NCI-H2107 (cell line): Measurements from ENCODE around the gene BAIAP2L2.
"Not testable (repeated sequence)": the region's sequence is repeated elsewhere in the genome, so short reads cannot be mapped to it uniquely, and the experiment has no call there.

Experiments used
- DNase-seq: peaks from one replicate; lab custom pipeline; 2025; lab: John Stamatoyannopoulos, UW

Gene BAIAP2L2

DNA sequence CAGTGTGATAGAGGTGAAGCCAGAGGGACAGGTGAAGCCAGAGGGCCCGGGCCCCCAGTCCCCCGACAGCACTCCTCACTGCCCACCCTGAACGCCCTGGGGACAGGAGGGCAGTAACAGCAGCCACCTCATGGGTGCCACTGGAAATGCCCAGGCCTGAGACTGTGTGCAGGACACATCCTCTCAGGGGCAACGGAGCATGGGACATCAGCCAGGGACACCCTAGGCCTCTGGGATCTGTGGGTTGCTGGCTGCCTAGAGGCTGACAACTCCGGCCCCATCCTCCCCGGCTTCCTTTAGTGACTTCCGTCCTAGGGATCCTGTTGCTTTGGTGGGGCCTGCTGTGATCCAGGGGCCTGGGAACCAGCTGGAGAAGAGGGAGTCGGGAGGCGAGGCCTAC lies 17.4 kb upstream of the BAIAP2L2 start:
- no peak for DNase-seq

DNA sequence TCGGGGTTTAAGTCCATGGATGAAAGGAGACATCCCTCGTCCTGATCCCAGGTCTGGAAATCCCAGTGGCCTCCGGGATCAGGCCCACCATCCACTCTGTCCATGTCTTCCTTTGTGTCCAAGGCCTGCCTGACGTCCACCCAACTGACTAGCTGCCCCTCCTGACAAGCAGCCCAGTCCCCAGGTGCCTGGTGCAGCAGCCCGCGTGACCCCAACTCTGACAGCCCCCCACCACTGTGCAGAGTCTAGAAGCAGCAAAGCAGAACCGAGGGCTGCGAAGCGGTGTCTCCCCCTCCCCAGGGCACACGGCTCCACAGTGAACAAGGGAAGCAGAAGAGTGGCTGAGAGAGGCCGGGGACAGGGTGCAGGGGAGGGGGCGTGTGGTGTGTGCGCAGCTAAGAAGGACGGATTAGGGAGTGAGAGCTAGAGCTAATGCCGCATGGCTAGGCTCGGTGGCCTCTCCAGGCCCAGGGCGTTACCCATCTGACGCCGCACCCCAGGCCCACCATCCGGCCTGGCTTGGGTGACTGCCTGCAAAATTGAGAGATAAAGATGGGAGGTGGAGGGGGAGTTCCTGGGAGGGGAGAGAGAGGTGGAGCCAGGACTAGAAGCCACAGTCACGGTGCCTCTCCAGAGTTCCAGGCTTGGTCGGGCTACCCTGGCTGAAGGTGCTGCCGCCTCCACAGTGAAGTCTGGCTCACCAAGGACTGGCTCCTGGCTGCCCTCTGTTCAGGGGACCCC lies 16.6 kb upstream of the BAIAP2L2 start:
- no peak for DNase-seq

DNA sequence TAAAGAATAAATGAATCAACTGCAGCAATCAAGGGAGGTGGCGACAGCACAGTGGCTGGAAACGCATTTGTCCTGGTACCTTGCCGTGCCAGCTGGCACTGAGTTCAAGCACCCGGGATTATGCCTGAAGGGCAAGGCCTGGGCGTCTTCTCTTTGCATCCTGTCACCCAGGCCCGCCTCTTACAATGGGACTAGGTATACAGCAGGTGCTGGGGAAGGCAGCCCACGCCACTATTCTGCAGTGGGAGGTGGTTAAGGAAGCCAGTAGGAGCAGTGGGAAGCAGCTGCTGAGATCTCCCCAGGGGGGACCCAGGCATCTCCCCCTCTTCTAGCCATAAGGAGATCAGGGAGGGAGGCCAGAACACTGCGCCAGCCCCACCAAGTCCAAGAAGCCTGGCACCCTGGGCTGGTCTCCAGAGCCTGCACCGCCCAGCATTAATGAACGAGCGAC lies 15.3 kb upstream of the BAIAP2L2 start:
- DNase-seq, result no peak

DNA sequence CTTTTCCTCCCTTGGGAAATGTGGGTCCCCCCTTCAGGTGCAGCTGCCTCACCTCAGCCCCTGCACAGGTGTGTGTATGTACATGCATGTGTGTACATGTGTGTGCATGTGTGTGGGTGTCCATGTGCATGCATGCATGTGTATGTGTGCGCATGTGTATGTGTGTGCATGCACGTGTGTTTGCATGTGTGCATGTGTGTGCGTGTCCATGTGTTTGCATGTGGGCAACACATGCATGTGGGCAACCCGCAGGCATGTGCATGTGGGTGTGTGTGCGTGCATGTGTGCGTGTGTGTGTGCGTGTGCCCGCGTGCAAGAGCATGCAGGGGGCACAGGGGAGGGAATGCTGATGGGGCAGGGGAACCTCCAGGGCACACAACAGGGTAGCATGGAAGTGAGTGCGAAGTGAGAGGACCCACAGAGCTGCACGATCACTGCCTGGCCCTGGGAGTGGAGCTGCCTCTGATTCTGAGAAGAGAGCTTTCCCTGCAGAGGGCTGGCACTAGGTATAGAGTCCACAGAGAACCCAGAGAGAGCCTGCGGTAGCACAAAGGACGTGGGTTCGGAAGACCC lies 14.6 kb upstream of the BAIAP2L2 start:
- no peak for DNase-seq

DNA sequence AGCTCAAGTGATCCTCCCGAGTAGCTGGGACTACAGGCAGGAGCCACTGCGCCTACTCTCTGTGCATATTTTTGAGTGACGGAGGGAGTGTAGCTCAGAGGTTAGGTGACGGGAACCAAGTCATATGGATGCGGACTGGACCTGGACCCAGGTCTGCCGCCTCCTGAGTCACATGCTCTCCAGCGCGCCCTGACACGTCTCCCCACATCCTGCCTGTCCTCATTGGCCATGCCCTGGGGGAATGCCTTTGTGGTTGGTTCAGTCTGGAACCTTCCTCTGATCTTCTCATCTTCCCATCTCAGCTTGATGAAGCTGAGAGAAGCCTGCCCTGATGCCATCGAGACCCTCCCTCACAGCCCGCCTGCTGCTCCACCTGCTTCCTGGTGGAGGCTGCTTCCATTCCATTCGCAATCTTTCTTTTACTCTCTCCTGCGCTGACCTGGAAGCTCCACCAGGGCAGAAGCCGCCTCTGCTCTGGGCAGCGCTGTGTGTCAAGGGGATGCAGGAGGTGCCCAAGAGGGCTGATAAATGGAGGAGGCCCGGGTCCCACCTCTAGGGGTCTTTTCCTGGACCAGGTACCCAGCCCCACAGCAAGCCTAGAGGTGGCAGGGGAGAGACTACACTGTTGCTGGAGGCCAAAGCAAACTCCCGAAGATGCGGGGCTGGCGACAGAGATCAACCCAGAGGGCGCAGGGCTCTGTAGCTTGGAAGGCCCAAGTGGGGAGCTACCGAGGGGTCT lies 13.9 kb upstream of the BAIAP2L2 start:
- DNase-seq, result no peak

DNA sequence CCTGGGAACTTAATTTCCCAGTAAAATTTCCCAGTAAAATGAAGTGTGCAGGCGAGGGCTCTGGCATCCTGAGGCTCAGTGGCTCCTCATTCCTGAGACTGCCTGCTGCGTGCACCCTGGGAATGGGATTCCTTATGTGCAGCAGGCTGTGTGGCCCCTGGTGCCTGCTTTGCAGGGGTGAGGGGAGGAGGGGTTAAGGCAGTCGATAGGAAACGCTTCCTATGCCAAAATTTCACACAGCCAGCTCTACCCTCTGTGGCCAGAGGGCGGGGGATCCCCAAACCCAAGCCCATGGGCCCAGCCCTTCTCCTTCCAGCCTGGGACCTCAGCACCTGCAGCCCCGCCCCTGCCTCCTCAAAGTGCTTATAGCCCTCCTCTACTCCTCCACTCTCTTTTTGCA lies 12.1 kb upstream of the BAIAP2L2 start:
- DNase-seq, result no peak

DNA sequence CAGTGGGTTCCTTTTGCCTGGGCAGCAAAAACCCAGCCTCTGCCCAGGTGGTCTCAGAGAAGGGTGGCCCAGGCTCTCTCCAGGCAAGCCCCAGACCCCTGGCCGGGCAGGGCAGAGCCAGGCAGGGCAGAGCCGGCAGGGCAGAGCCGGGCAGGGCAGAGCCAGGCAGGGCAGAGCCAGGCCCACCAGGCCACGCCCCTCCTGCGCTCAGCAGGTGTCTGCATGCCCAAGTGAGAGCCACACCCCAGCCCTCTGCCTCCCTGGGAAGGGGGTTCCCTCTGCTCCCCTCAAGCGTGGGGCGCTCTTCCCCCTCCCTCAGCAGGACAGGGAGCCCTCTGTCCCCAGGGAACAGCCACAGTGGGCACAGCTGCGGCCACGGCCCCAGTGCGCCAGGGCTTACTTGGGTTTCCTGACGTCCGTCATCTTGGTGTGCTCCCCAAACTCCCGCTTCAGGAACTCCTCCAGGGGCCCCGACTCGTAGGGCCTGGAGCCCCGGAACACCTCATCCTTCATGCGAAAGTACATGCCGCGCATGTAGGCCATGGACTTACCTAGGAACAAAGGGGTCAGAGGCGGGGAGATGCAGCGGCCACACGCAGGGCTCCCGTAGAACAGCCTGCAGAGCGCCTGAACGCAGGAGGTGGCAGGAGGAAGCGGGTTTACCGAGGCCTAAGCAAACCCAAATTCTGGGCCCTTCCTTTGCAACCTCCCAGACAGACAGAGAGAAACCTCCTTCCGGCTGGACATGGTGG lies 10.1 kb upstream of the BAIAP2L2 start:
- no peak for DNase-seq

DNA sequence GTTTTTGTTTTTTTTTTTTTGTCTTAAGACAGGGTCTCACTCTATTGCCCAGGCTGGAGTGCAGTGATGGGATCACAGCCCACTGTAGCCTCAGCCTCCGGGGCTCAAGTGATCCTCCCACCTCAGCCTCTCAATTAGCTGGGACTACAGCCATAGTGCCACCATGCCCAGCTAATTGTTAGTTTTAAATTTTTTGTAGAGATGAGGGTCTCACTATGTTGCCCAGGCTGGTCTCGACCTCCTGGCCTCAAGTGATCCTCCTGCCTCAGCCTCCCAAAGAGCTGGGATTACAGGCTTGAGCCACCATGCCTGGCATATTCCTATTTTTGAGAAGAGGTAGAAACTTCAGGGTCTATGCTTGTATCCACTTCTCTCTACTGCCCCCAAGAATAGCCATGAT lies 8.3 kb upstream of the BAIAP2L2 start:
- not testable (repeated sequence) for DNase-seq

DNA sequence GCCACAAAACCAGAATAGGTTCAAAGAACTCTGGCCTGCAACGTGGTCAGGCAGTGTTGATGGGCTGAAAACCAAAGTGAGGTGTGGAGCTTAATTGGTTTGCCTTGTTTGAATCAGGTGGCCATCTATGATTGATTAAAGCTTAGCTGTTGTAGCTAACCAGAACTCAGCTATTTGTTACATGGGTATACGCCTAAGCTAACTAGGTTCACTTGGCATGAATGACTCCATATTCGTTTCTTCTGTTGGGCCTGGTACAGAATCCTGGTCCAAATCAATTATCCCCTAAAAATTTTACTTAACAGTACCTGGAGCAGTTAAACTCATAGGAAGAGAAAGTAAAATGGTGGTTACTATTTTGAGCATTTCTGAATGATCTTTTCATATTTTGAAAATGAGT lies 7.7 kb upstream of the BAIAP2L2 start:
- no peak for DNase-seq

DNA sequence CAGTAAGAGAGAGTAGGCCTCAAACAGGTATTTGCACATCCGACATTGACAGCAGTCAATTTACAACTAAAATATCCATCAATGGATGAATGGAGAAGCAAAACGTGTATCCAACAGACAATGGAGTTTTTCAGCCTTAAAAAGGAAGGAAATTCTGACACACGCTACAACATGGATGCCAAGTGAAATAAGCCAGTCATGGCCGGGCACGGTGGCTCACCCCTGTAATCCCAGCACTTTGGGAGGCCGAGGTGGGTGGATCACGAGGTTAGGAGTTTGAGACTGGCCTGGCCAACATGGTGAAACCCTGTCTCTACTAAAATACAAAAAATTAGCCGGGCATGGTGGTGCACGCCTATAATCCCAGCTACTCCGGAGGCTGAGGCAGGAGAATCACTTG lies 7.1 kb upstream of the BAIAP2L2 start:
- DNase-seq, result not testable (repeated sequence)

DNA sequence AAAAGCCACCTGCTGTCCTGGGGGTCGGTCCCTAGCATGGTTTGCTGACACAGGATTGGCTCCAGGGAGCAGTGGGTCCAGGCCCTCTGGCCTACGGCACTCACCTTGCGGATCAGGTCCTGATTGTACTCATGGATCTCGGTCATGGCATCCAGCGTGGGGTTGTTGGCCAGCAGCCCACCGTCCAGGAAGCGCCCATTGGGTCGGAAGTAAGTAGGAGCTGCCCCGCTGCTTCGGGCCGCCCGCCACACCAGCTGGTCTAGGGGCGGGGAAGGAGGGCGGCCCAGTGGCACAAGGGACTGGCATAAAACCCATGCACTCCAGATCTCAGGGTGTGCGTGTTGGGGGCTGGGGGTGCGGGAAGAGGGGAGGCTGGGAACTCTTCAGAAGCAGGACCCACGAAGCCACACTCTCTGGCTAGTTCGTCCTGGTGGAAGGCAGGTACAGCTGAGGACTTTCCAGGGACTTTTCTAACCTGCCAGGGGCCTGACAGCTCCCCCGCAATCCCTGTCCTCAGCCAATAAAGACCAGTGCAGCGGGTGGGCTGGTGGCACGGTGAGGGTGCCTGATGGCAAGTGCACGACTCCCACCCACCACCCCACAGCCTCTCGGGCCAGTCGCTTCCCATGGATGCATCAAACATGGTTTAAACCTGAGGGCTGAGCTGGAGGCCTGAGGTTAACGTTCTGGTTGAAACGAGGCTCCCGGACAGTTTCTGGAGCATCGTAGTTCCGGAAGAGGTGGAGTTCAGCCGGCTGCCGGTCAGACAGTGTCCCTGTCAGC lies 5.1 kb upstream of the BAIAP2L2 start:
- DNase-seq, result no peak

DNA sequence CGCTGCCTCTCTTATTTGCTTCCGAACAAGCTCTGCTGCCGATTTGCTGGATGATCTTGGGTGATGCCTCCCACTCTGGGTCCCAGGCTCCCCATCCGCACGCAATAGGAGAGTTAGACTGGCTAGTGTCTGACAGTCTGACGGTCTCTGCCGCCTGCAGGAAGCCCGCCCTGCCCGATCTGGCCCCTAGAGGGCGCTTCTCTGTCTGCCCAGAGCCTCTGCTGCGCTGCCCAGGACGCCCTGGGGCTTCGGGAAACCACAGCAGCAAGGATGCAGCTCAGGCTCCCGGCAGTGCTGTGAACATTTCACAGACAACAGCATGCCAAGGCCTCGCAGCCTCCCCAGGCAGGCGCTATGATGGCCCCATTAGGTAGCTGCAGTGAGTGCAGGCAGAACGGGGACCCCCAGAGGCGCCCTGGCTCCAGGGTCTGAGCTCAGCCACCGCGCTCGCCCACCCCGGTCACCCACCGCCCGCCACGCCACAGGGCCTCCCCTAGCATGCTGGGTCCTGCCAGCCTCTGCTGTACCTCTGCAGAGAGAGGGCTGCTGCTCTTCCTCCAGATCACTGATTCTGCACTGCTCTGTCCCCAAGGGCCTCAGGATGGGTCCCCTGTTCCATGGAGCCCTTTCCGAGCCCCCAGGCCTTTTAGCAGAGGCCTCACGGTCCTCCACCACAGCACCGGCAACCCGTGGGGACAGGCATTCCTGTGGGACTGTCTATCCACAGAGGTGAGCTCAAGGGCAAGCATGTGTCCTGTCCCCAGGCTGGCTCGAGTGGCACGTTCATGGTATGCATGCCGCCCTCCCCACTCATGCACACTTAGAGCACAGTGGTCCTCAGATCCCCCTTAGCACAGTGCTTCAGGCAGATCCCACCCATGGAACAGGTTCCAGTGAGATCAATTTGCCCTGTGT lies 4.3 kb upstream of the BAIAP2L2 start:
- DNase-seq, result peak; percentile 22

DNA sequence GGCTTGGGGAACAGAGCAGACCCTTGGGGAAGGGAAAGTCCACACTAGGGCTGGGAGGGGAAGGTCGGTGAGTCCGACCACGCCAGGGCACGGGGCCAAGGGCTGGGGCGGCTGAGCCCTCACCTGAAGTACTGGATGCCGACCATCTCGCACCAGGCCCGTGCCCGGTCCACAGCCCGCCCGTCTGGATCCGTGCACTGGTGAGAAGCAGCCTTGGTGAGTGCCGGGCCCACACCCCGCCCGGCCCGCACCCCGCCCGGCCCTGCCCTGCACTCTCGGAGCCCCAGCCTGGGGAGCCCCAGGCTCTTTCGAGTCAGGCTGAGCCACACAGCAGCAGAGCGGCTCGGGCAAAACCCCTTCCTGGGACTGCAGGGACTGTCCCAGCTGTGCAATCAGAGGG lies 1.9 kb upstream of the BAIAP2L2 start:
- no peak for DNase-seq

DNA sequence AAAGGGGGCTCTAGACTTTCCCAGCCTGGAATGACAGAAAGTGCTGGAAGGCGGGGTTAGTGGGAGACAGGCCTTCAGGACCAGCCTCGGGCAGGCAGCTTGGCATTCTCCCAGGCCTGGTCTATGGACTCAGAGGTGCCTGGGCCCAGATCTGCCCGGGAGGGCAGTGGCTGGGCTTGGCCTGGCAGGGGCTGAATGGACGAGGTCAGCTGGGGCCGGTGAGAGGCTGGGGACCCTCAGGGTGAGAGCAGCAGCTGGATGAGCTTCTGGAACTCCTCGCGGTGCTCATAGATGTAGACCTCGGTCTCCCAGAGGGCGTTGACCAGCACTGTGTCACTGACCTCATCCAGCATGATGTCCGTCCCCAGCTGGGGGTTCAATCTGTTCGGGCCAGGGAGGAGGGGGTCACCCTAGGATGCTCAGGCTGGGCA lies 1.5 kb upstream of the BAIAP2L2 start:
- no peak for DNase-seq

DNA sequence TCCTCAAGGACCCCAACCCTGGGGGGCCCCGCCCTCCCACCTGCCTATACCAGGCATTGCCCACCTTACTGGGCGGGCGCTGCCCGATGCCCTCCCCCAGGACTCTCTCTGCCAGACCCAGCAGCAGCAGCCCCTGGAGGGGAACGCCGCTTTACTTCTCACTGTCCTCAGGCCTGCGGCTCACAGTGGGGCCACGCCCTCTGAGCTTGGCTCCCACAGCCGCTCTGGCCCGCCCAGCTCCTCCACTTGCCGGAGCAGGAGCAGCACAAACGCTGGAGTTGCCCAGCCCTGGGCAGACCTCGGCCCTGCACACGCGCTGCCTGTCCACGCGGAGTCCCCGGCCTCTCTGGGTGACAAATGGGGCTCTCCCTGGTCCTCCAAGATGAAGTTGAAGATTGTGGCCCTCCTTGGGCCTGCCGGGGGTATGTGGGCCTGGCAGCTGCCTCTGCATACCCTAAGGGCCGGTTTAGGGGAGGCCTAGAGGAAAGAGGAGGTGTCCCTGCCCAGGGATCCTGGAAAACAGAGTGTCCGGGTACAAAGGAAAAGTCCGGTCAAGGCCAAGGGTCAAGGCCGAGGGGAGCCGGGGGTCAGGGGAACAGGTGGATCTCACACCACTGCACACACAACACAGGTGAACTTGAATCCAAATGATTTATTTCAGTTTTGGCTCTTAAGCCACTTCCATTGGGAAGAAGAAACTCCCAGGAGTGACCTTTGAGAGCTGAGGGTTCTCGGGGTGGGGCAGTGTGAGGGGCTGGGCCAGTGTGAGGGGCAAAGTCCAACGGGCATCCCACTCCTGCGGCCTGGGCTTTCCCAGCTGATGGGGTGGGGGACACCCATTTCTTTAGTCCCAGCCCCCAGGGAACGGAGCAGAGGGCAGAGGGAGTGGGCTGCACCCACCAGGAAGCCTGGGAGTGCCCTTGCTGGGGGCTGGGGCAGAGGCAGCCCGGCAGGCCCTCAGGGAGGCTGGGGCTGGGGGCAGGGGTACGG lies 674 bp upstream of the BAIAP2L2 start:
- DNase-seq, result no peak

DNA sequence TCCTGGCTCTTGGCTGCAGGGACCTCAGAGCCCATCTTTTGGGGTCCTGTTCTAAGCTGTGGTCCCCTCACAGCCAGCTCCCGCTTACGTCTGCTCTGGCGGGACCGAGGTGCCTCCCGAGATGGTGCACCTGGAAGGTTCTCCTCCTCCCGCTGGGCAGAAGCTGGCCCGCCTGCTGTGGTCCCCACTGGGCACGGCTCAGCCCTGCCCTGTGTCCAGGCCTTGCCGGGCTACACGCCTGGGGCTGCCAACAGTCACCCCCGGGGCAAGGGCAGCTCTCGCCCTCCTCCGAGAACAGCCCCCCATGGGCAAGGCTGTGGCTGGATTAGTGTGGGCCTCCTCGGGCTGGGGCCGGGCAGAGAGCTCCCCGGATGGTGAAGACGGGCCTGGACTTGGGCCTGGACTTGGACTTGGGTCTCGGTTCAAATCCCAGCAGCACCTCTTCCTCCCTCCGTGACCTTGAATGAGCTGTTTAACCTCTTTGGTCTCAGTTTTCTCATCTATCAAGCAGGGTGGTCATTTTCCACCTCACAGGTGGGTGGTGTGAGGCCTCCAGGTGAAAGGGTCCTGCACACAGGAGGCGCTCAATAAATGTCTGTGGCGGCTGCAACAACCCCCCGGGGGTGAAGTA lies 998 bp downstream of the BAIAP2L2 start:
- DNase-seq, result no peak

DNA sequence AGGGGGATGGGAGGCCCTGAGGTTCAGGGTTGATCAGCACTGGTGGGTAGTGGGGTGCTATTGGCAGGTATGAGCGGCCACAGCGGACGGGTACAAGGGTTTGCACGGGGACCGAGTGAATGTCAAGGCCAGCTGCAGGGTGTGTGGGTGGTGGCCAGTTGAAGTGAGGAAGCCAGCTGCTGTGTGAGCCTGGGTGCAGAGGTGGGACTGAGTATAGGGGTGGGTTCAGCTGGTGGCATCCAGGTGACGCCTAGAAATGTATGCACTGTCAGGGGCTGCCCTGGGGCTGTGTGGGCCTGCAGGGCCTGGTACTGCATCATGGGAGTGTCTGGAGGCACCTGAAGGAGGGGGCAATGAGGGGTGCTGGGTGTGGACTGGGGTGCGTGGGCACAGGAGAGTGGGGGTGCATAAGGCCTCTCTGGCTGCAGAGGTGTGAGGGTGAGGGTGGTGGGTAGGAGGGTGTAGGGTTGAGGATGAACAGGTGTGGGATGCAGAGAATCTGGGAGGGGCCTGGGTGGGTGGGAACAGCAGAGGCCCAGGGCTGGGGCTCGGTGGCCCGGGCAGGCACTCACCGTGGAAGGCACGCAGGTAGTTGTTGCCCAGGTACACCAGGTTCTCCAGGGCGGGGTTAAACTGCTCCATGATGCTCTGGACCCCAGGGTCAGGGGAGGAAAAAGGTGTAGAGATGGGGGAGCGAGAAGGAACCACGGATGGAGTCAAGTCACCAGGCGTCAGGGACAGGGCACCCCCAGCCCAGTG lies 1.7 kb downstream of the BAIAP2L2 start:
- DNase-seq, result no peak
